Astrocyte (in vitro differentiated cells and primary cell): ENCODE measurements around the gene PEX11B. TPM values are rescaled to one million over a fixed set of nuclear protein-coding genes. Genes with fewer than 3 reads are reported as not detected.

Source experiments
- DNase-seq: peaks from one replicate; pipeline ENCODE4 v3.0.0-alpha.2; 2010; ENCODE audit warnings: low read depth
- FAIRE-seq: peaks from 2 replicates; lab custom pipeline; 2011; peaks lifted over from hg19 to GRCh38; lab: Jason Lieb, UNC
- H2AFZ ChIP-seq: 2 replicates; pipeline ENCODE4 v1.6.0; 2012; ENCODE audit warnings: low read depth, low read length, inconsistent platforms
- H3K27ac ChIP-seq: 2 replicates; pipeline ENCODE4 v1.5.1; 2011; ENCODE audit warnings: low read depth, low read length, inconsistent platforms
- H3K27me3 ChIP-seq: 2 replicates; pipeline ENCODE4 v1.6.0; 2011; ENCODE audit warnings: low read length, inconsistent platforms; ENCODE audit not compliant: insufficient read depth
- H3K36me3 ChIP-seq: 2 replicates; pipeline ENCODE4 v1.5.1; 2011; ENCODE audit warnings: low read length, inconsistent platforms; ENCODE audit not compliant: insufficient read depth
- H3K4me1 ChIP-seq: 2 replicates; pipeline ENCODE4 v1.5.1; 2011; ENCODE audit warnings: low read length, inconsistent platforms; ENCODE audit not compliant: insufficient read depth
- H3K4me2 ChIP-seq: 2 replicates; pipeline ENCODE4 v1.6.0; 2012; ENCODE audit warnings: low read length, inconsistent platforms
- H3K4me3 ChIP-seq: 2 replicates; pipeline ENCODE4 v1.5.1; 2011; ENCODE audit warnings: low read depth, mild to moderate bottlenecking, low read length, inconsistent platforms; ENCODE audit not compliant: insufficient read depth
- H3K79me2 ChIP-seq: 2 replicates; pipeline ENCODE4 v1.6.0; 2012; ENCODE audit warnings: mild to moderate bottlenecking, low read length, inconsistent platforms; ENCODE audit not compliant: insufficient read depth
- H3K9ac ChIP-seq: 2 replicates; pipeline ENCODE4 v1.6.0; 2012; ENCODE audit warnings: mild to moderate bottlenecking, low read length, inconsistent platforms
- H3K9me3 ChIP-seq: 2 replicates; pipeline ENCODE4 v1.5.1; 2012; ENCODE audit warnings: low read depth, mild to moderate bottlenecking, low read length, inconsistent platforms; ENCODE audit not compliant: insufficient read depth
- H4K20me1 ChIP-seq: 2 replicates; pipeline ENCODE4 v1.6.0; 2012; ENCODE audit warnings: low read length, inconsistent platforms; ENCODE audit not compliant: insufficient read depth
- H3K27ac Mint-ChIP-seq: one replicate; pipeline ENCODE4 v1.8.0; 2021; ENCODE audit warnings: mild to moderate bottlenecking, mixed read lengths; ENCODE audit not compliant: unreplicated experiment
- H3K27me3 Mint-ChIP-seq: one replicate; pipeline ENCODE4 v1.8.0; 2021; ENCODE audit warnings: low read depth, mixed read lengths; ENCODE audit not compliant: unreplicated experiment
- H3K36me3 Mint-ChIP-seq: one replicate; pipeline ENCODE4 v1.8.0; 2021; ENCODE audit warnings: low read depth, mixed read lengths; ENCODE audit not compliant: unreplicated experiment
- H3K4me1 Mint-ChIP-seq: one replicate; pipeline ENCODE4 v1.8.0; 2021; ENCODE audit warnings: low read depth, mixed read lengths; ENCODE audit not compliant: unreplicated experiment
- H3K4me3 Mint-ChIP-seq: one replicate; pipeline ENCODE4 v1.8.0; 2021; ENCODE audit warnings: mild to moderate bottlenecking, moderate library complexity, mixed read lengths; ENCODE audit not compliant: unreplicated experiment
- H3K9me3 Mint-ChIP-seq: one replicate; pipeline ENCODE4 v1.8.0; 2021; ENCODE audit warnings: mild to moderate bottlenecking, mixed read lengths; ENCODE audit not compliant: unreplicated experiment
- CTCF ChIP-seq: IDR thresholded peaks from 2 replicates; pipeline ENCODE4 v1.5.1; 2011; ENCODE audit warnings: low read depth, mild to moderate bottlenecking, inconsistent platforms, low read length, moderate library complexity; ENCODE audit not compliant: insufficient read depth
- EZH2 ChIP-seq: IDR thresholded peaks from 2 replicates; pipeline ENCODE4 v1.6.1; 2012; ENCODE audit warnings: mild to moderate bottlenecking, low read length, inconsistent platforms; ENCODE audit not compliant: insufficient read depth
- total RNA-seq: library from RNA; stranded (reverse); gene quantifications from 2 replicates; pipeline ENCODE4 v1.2.1, GENCODE V29; 2021

PEX11B gene
- total RNA-seq, 1 donor from 2014 or later = 20.7 TPM

- Histone ChIP-seq H3K27ac (peak within 1 kb of the TSS; percentile 83), H3K9ac (peak within 1 kb of the TSS; percentile 82), H3K36me3 (peaks cover 5% of the 10 kb centered on the region), H2AFZ (peak within 1 kb of the TSS; percentile 56), H3K4me3 (peak within 1 kb of the TSS; percentile 78), H3K4me2 (peak within 1 kb of the TSS; percentile 92), H3K27me3 (no peaks in the 10 kb centered on the region), H3K9me3 (no peaks in the 10 kb centered on the region), H3K4me1 (peaks cover 31% of the 10 kb centered on the region), H4K20me1 (peaks cover 26% of the 10 kb centered on the region), H3K79me2 (peaks cover 48% of the 10 kb centered on the region)
- peak within 1 kb of the TSS; percentile 13 for H3K27ac Mint-ChIP-seq
- H3K27me3 Mint-ChIP-seq = no peaks in the 10 kb centered on the region
- peaks cover 25% of the 10 kb centered on the region for H3K4me1 Mint-ChIP-seq
- H3K4me3 Mint-ChIP-seq = peak within 1 kb of the TSS; percentile 92
- no peaks in the 10 kb centered on the region for H3K36me3 Mint-ChIP-seq
- peak; percentile 93 for DNase-seq
- FAIRE-seq = no peak
- no peaks in the 10 kb centered on the region for H3K9me3 Mint-ChIP-seq
- no peak for TF ChIP-seq CTCF
Observed at GRCh38 chr1:145957443-145958319, 39.2 kb upstream of the PEX11B start, which contains the start of gene LIX1L. LIX1L (minus strand) TSS chr1:145958017; CDS start chr1:145957927, 90 bp downstream.

- TF ChIP-seq EZH2 (no peak), CTCF (no peak)
Observed at GRCh38 chr1:145956781-145957442, 38.4 kb upstream of the PEX11B start.

More at GRCh38 chr1:145956781-145957442, 38.4 kb upstream of the PEX11B start:
- Histone ChIP-seq H3K9me3 (no peaks in the 10 kb centered on the region), H3K4me2 (peak overlapping the region; percentile 92), H3K4me1 (peaks cover 25% of the 10 kb centered on the region), H3K9ac (peak overlapping the region; percentile 82), H3K27me3 (no peaks in the 10 kb centered on the region), H3K4me3 (peak overlapping the region; percentile 78), H3K27ac (peak overlapping the region; percentile 83), H3K36me3 (peaks cover 5% of the 10 kb centered on the region), H4K20me1 (peaks cover 29% of the 10 kb centered on the region), H2AFZ (peak overlapping the region; percentile 56), H3K79me2 (peaks cover 55% of the 10 kb centered on the region)
- Mint-ChIP-seq H3K27ac (peak overlapping the region; percentile 13), H3K9me3 (no peaks in the 10 kb centered on the region), H3K27me3 (no peaks in the 10 kb centered on the region), H3K4me3 (peak overlapping the region; percentile 92), H3K36me3 (peaks cover 3% of the 10 kb centered on the region), H3K4me1 (peaks cover 21% of the 10 kb centered on the region)
- FAIRE-seq = no peak
- peak; percentile 36 for DNase-seq
